Measurements from ENCODE around the gene ZNF567.

- TF ChIP-seq, protein P1, sequence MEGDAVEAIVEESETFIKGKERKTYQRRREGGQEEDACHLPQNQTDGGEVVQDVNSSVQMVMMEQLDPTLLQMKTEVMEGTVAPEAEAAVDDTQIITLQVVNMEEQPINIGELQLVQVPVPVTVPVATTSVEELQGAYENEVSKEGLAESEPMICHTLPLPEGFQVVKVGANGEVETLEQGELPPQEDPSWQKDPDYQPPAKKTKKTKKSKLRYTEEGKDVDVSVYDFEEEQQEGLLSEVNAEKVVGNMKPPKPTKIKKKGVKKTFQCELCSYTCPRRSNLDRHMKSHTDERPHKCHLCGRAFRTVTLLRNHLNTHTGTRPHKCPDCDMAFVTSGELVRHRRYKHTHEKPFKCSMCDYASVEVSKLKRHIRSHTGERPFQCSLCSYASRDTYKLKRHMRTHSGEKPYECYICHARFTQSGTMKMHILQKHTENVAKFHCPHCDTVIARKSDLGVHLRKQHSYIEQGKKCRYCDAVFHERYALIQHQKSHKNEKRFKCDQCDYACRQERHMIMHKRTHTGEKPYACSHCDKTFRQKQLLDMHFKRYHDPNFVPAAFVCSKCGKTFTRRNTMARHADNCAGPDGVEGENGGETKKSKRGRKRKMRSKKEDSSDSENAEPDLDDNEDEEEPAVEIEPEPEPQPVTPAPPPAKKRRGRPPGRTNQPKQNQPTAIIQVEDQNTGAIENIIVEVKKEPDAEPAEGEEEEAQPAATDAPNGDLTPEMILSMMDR (conservative IDR thresholded peaks at IDR 0.05 in 1 of 2, IDR thresholded peaks at IDR 0.05 in 1 of 2; ENCODE audit: low read depth in 1 of 2, low read length in 2 of 2) = no peak
- TF ChIP-seq EZH2 (IDR thresholded peaks at IDR 0.05; ENCODE audit: low read length, missing control alignments) = no peak
Measured at GRCh38 chr19:36686365-36687213, 823 bp upstream of the ZNF567 start.
